HG03196 (cell line): ENCODE measurements around the gene SMOC2.

Source experiments
- ATAC-seq: cut with Tn5 transposase; IDR thresholded peaks from one replicate; pipeline ENCODE4 v1.9.1; 2021; ENCODE audit not compliant: unreplicated experiment

The SMOC2 gene

GRCh38 chr6:168441434-168442391, 729 bp downstream of the SMOC2 start:
- no peak for ATAC-seq

GRCh38 chr6:168442646-168443045, 1.7 kb downstream of the SMOC2 start:
- ATAC-seq = no peak

- no peak for ATAC-seq
These were observed 6.3 kb downstream of the SMOC2 start for GRCh38 chr6:168447282-168447681.

GRCh38 chr6:168447700-168448099, 6.7 kb downstream of the SMOC2 start:
- no peak for ATAC-seq

GRCh38 chr6:168448243-168448855, 7.4 kb downstream of the SMOC2 start:
- ATAC-seq = no peak

- ATAC-seq = no peak
These were observed 9.9 kb downstream of the SMOC2 start for GRCh38 chr6:168450917-168451316.

GRCh38 chr6:168451805-168452517, 11.0 kb downstream of the SMOC2 start:
- ATAC-seq = no peak

GRCh38 chr6:168452685-168453377, 11.8 kb downstream of the SMOC2 start:
- no peak for ATAC-seq

- no peak for ATAC-seq
These were observed 15.0 kb downstream of the SMOC2 start for GRCh38 chr6:168455847-168456530.

GRCh38 chr6:168456907-168457652, 16.1 kb downstream of the SMOC2 start:
- ATAC-seq = no peak

GRCh38 chr6:168457653-168457934, 16.6 kb downstream of the SMOC2 start:
- ATAC-seq = no peak

GRCh38 chr6:168458101-168458500, 17.1 kb downstream of the SMOC2 start:
- ATAC-seq = no peak

GRCh38 chr6:168459572-168459971, 18.6 kb downstream of the SMOC2 start:
- no peak for ATAC-seq

- ATAC-seq = no peak
These were observed 21.4 kb downstream of the SMOC2 start for GRCh38 chr6:168462289-168462853.

GRCh38 chr6:168464546-168464945, 23.6 kb downstream of the SMOC2 start:
- ATAC-seq = no peak

GRCh38 chr6:168468045-168468444, 27.1 kb downstream of the SMOC2 start:
- ATAC-seq = no peak

GRCh38 chr6:168469521-168469920, 28.5 kb downstream of the SMOC2 start:
- no peak for ATAC-seq

GRCh38 chr6:168469926-168470325, 28.9 kb downstream of the SMOC2 start:
- no peak for ATAC-seq

- no peak for ATAC-seq
These were observed 31.4 kb downstream of the SMOC2 start for GRCh38 chr6:168472363-168472762.

GRCh38 chr6:168473197-168473596, 32.2 kb downstream of the SMOC2 start:
- ATAC-seq = no peak
